ENCODE measurements around the gene HLCS. TPM values are rescaled to one million over a fixed set of nuclear protein-coding genes. Genes with fewer than 3 reads are reported as not detected.

Gene HLCS
- total RNA-seq, 1 experiment from 2014 or later, result 12.7 TPM

GRCh38 chr21:36783612-36784374, 182.7 kb downstream of the HLCS start:
- Histone ChIP-seq H3K14ac (ENCODE audit: insufficient read depth, low read length) (no peak overlapping the region), H3K23ac (ENCODE audit: insufficient read length, low read depth, low read length) (no peak overlapping the region), H2BK15ac (ENCODE audit: low read depth, low read length) (no peak overlapping the region), H3K18ac (ENCODE audit: insufficient read length, low read depth, low read length) (no peak overlapping the region), H4K8ac (replicated peaks; ENCODE audit: insufficient read length, low read depth, low read length) (no peak overlapping the region), H2BK20ac (ENCODE audit: low read depth, low read length, poor library complexity, severe bottlenecking) (no peak overlapping the region), H4K5ac (ENCODE audit: insufficient read length, low read depth, low read length) (no peak overlapping the region), H2BK120ac (ENCODE audit: low read depth, low read length, poor library complexity, severe bottlenecking) (no peak overlapping the region), H3K4me2 (ENCODE audit: insufficient read depth, insufficient read length, low read length) (no peak overlapping the region), H3K23me2 (ENCODE audit: insufficient read length, low read depth, low read length, poor library complexity, severe bottlenecking) (no peaks in the 10 kb centered on the region), H2BK5ac (ENCODE audit: insufficient read length, low read length) (no peak overlapping the region), H3K4ac (ENCODE audit: low read depth, low read length) (no peak overlapping the region), H3K9ac (ENCODE audit: extremely low read depth, insufficient read length, low read length) (no peak overlapping the region), H3K79me1 (ENCODE audit: insufficient read depth, low read depth, low read length, poor library complexity, severe bottlenecking) (no peaks in the 10 kb centered on the region), H3K27me3 (ENCODE audit: insufficient read depth, low read length) (no peaks in the 10 kb centered on the region), H3K4me1 (ENCODE audit: insufficient read depth, low read length) (peaks cover 2% of the 10 kb centered on the region; the same call in 1 of the 2 replicates), H4K20me1 (ENCODE audit: control insufficient read depth, insufficient read depth, insufficient read length) (no peaks in the 10 kb centered on the region), H2AFZ (ENCODE audit: low read length) (no peak overlapping the region), H3K79me2 (ENCODE audit: insufficient read depth, low read length) (no peaks in the 10 kb centered on the region; the same call in 1 of the 2 replicates), H4K91ac (ENCODE audit: insufficient read length, low read depth, low read length) (no peak overlapping the region), H2BK12ac (ENCODE audit: insufficient read length, low read depth, low read length) (no peak overlapping the region), H3K27ac (ENCODE audit: insufficient read length, low read depth, low read length) (no peak overlapping the region), H3T11ph (ENCODE audit: low read length) (no peak overlapping the region), H3K56ac (ENCODE audit: insufficient read length, low read depth, low read length) (no peak overlapping the region), H3K9me3 (ENCODE audit: control insufficient read depth, low read depth, low read length) (no peaks in the 10 kb centered on the region), H2AK5ac (ENCODE audit: insufficient read length, low read length) (no peak overlapping the region)
- DNase-seq, result no peak
- Mint-ChIP-seq H3K4me3 (no peak overlapping the region), H3K27me3 (ENCODE audit: low read depth) (peaks cover 2% of the 10 kb centered on the region), H3K4me1 (peaks cover 9 to 13% of the 10 kb centered on the region in 2 experiments), H3K36me3 (ENCODE audit: insufficient read depth in 1 of 3, low read depth in 3 of 3) (peaks cover 6 to 21% (median 17%) of the 10 kb centered on the region in 3 experiments; a peak in 6 of 7 replicates), H3K9me3 (peaks cover 18 to 23% of the 10 kb centered on the region in 2 experiments), H3K27ac (no peak overlapping the region)
- no CpG with 5 or more reads among the region's 8 CpGs for WGBS (ENCODE audit: extremely low coverage, insufficient read length, low lambda C conversion rate)
- no peak for TF ChIP-seq CTCF (conservative IDR thresholded peaks at IDR 0.05)

Measured in H9 (cell line).